Thyroid gland (tissue), 4 donors: Measurements from ENCODE around the gene GPR107.
"Not testable (repeated sequence)": the region's sequence is repeated elsewhere in the genome, so short reads cannot be mapped to it uniquely, and the experiment has no call there.

Experiments
- POLR2A ChIP-seq, 2 donors: fragments of 450-650 bp; IDR thresholded peaks; one replicate each; pipeline ENCODE4 v1.6.1; 2017; ENCODE audit warnings: antibody characterized with exemption in 2 of 2, mild to moderate bottlenecking in 2 of 2, moderate library complexity in 1 of 2
- TF ChIP-seq, protein P1 (sequence below), 6 experiments: fragments of 200-600 bp in 3 of 6; fragments of 450-650 bp in 3 of 6; sonication (generic) in 3 of 6; IDR thresholded peaks; one replicate each; pipeline ENCODE4 v1.5.1; 2016 to 2019; ENCODE audit warnings: antibody characterized with exemption in 6 of 6, mild to moderate bottlenecking in 2 of 6, inconsistent platforms in 1 of 6, moderate library complexity in 1 of 6

DNA sequence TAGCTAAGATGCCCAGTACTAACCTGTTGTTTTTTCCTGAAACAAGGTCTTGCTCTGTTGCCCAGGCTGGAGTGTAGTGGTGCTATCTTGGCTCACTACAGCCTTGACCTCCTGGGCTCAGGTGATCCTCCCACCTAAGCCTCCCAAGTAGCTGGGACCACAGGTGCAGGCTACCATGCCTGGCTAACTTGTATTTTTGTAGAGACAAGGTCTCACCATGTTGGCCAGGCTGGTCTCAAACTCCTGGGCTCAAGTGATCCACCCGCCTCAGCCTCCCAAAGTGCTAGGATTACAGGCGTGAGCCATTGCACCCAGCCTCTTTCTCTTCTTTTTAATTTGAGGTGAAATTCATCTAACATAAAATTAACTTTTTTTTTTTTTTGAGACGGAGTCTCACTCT, 31.9 kb upstream of the GPR107 start:
- TF ChIP-seq, protein P1, sequence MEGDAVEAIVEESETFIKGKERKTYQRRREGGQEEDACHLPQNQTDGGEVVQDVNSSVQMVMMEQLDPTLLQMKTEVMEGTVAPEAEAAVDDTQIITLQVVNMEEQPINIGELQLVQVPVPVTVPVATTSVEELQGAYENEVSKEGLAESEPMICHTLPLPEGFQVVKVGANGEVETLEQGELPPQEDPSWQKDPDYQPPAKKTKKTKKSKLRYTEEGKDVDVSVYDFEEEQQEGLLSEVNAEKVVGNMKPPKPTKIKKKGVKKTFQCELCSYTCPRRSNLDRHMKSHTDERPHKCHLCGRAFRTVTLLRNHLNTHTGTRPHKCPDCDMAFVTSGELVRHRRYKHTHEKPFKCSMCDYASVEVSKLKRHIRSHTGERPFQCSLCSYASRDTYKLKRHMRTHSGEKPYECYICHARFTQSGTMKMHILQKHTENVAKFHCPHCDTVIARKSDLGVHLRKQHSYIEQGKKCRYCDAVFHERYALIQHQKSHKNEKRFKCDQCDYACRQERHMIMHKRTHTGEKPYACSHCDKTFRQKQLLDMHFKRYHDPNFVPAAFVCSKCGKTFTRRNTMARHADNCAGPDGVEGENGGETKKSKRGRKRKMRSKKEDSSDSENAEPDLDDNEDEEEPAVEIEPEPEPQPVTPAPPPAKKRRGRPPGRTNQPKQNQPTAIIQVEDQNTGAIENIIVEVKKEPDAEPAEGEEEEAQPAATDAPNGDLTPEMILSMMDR (IDR thresholded peaks at IDR 0.05): not testable (repeated sequence)
- not testable (repeated sequence) for TF ChIP-seq POLR2A (IDR thresholded peaks at IDR 0.05)
